NB4 (cell line): ENCODE measurements around the gene SS18L1.

Source experiments
- CTCF ChIP-seq: IDR thresholded peaks from one replicate; pipeline ENCODE4 v1.5.1; 2012; ENCODE audit warnings: low read depth, low read length
- MYC ChIP-seq: IDR thresholded peaks from 2 replicates; pipeline ENCODE4 v1.6.1; 2011; ENCODE audit warnings: low read depth, low read length
- POLR2A ChIP-seq: IDR thresholded peaks from 2 replicates; pipeline ENCODE4 v1.6.1; 2011; ENCODE audit warnings: mild to moderate bottlenecking; ENCODE audit not compliant: insufficient read length; ENCODE audit errors: extremely low read depth

- TF ChIP-seq POLR2A (no peak), CTCF (no peak), MYC (no peak)
Measured at GRCh38 chr20:62141043-62141396, 2.5 kb upstream of the SS18L1 start.
